HepG2 (cell line): Measurements from ENCODE around the gene ZNF280A. TPM values are rescaled to one million over a fixed set of nuclear protein-coding genes. Genes with fewer than 3 reads are reported as not detected.

Experiments
- ATAC-seq: fragments of 200-7000 bp; cut with Tn5 transposase; 3 replicates; pipeline ENCODE4 v1.9.1; 2020; ENCODE audit warnings: mild to moderate bottlenecking, moderate library complexity
- BruUV-seq: library from RNA; stranded (reverse); fragments of 400-500 nt; replicated peaks from 2 replicates; lab custom pipeline; 2021; lab: Mats Ljungman, UMichigan
- CTCF ChIA-PET: fragments of 300-600 bp; formaldehyde crosslinking; extraction: SDS; loops from one replicate; lab custom pipeline; 2021; ENCODE audit warnings: low total read pairs, inconsistent platforms, low intra/inter-chr PET ratio; lab: Yijun Ruan, JAX
- POLR2A ChIA-PET: fragments of 350-600 bp; sonication (Branson Sonifier 250); formaldehyde crosslinking; loops from one replicate; lab custom pipeline; 2020; ENCODE audit warnings: antibody characterized with exemption, inconsistent platforms; lab: Yijun Ruan, JAX
- DNase-seq: peaks from one replicate; pipeline ENCODE4 v3.0.0-alpha.2; 2015; ENCODE audit warnings: low spot score
- FAIRE-seq: peaks from 3 replicates; lab custom pipeline; 2011; peaks lifted over from hg19 to GRCh38; lab: Jason Lieb, UNC
- H2AFZ ChIP-seq: one replicate; pipeline ENCODE4 v1.6.1; 2011; ENCODE audit warnings: low read length, inconsistent platforms
- H3K27ac ChIP-seq: fragments of 300-600 bp; 3 replicates; pipeline ENCODE4 v1.8.0; 2011; ENCODE audit warnings: mixed run types, mild to moderate bottlenecking, mixed read lengths, low read length, inconsistent platforms; ENCODE audit not compliant: insufficient read depth; ENCODE audit errors: extremely low read length
- H3K27me3 ChIP-seq, 2 experiments: fragments of 200-600 bp in 1 of 2; 2 replicates in 1 of 2; 3 replicates in 1 of 2; pipeline versions ENCODE4 v1.6.0 to v1.8.0; 2011; ENCODE audit warnings: low read length in 2 of 2, mild to moderate bottlenecking in 2 of 2, moderate library complexity in 2 of 2, inconsistent platforms in 1 of 2; ENCODE audit not compliant: insufficient read depth in 2 of 2, control insufficient read depth in 1 of 2
- H3K36me3 ChIP-seq, 2 experiments: fragments of 200-600 bp in 1 of 2; replicated peaks in 1 of 2; 2 replicates in 1 of 2; 3 replicates in 1 of 2; pipeline versions ENCODE4 v1.5.1 to v1.8.0; 2011; ENCODE audit warnings: low read length in 2 of 2, inconsistent platforms in 1 of 2; ENCODE audit not compliant: insufficient read depth in 2 of 2, control insufficient read depth in 1 of 2
- H3K4me1 ChIP-seq: 2 replicates; pipeline ENCODE4 v1.5.1; 2012; ENCODE audit warnings: low read length, inconsistent platforms; ENCODE audit not compliant: insufficient read depth
- H3K4me2 ChIP-seq: 2 replicates; pipeline ENCODE4 v1.6.0; 2011; ENCODE audit warnings: low read depth, low read length, inconsistent platforms
- H3K4me3 ChIP-seq, 3 experiments: fragments of 200-600 bp in 1 of 3; sonication (generic), shearing (Covaris generic) in 1 of 3; replicated peaks in 1 of 3; 2 replicates each; pipeline ENCODE4 v1.5.1; 2011 to 2016; ENCODE audit warnings: low read length in 3 of 3, inconsistent platforms in 2 of 3, low read depth in 2 of 3, mild to moderate bottlenecking in 2 of 3, control low read depth in 1 of 3, mixed read lengths in 1 of 3; ENCODE audit not compliant: insufficient read depth in 1 of 3
- H3K79me2 ChIP-seq: one replicate; pipeline ENCODE4 v1.6.1; 2011; ENCODE audit warnings: low read length, inconsistent platforms; ENCODE audit not compliant: insufficient read depth
- H3K9ac ChIP-seq: 2 replicates; pipeline ENCODE4 v1.6.0; 2011; ENCODE audit warnings: mild to moderate bottlenecking, low read depth, low read length, inconsistent platforms; ENCODE audit not compliant: insufficient read depth
- H3K9me3 ChIP-seq: 2 replicates; pipeline ENCODE4 v1.5.1; 2012; ENCODE audit warnings: mild to moderate bottlenecking, low read length
- H4K20me1 ChIP-seq: 2 replicates; pipeline ENCODE4 v1.6.0; 2011; ENCODE audit warnings: inconsistent platforms, mild to moderate bottlenecking, low read length, moderate library complexity; ENCODE audit not compliant: insufficient read depth
- DDIT3 ChIP-seq: sonication (generic); formaldehyde crosslinking; IDR thresholded peaks from 2 replicates; pipeline ENCODE4 v1.4.0; 2020; ENCODE audit warnings: mild to moderate bottlenecking, missing genetic modification reagents
- FOXP1 ChIP-seq, 2 experiments: fragments of 450-650 bp in 1 of 2; IDR thresholded peaks; 2 replicates each; pipeline ENCODE4 v1.6.1; 2017 to 2018; ENCODE audit warnings: antibody characterized with exemption in 1 of 2
- MATR3 ChIP-seq: sonication (generic); formaldehyde crosslinking; IDR thresholded peaks from 2 replicates; pipeline ENCODE4 v1.4.0; 2020; ENCODE audit warnings: missing genetic modification reagents
- NCOA2 ChIP-seq: sonication (generic); formaldehyde crosslinking; IDR thresholded peaks from 2 replicates; pipeline ENCODE4 v1.8.0; 2022; ENCODE audit warnings: inconsistent platforms
- PTBP1 ChIP-seq: fragments of 200-400 bp; formaldehyde crosslinking; IDR thresholded peaks from 2 replicates; pipeline ENCODE4 v1.6.1; 2018; ENCODE audit warnings: low read length, low read depth; ENCODE audit not compliant: poor library complexity, severe bottlenecking
- RBAK ChIP-seq: sonication (generic); formaldehyde crosslinking; IDR thresholded peaks from 2 replicates; pipeline ENCODE4 v1.5.1; 2020; ENCODE audit warnings: mild to moderate bottlenecking, missing genetic modification reagents
- RFXANK ChIP-seq: IDR thresholded peaks from 2 replicates; pipeline ENCODE4 v1.6.1; 2016
- THAP7 ChIP-seq: sonication (generic); formaldehyde crosslinking; IDR thresholded peaks from 2 replicates; pipeline ENCODE4 v1.8.1; 2023; ENCODE audit warnings: mild to moderate bottlenecking, missing genetic modification reagents
- ZBTB43 ChIP-seq: sonication (generic); formaldehyde crosslinking; conservative IDR thresholded peaks from 2 replicates; pipeline ENCODE4 v1.4.0; 2020; ENCODE audit warnings: missing genetic modification reagents
- ZNF17 ChIP-seq: sonication (generic); formaldehyde crosslinking; IDR thresholded peaks from 2 replicates; pipeline ENCODE4 v1.5.0; 2020; ENCODE audit warnings: mild to moderate bottlenecking, missing genetic modification reagents
- ZNF180 ChIP-seq: sonication (generic); formaldehyde crosslinking; IDR thresholded peaks from 2 replicates; pipeline ENCODE4 v1.4.0; 2020; ENCODE audit warnings: low read depth, missing genetic modification reagents, borderline replicate concordance
- ZNF251 ChIP-seq: sonication (generic); formaldehyde crosslinking; IDR thresholded peaks from 2 replicates; pipeline ENCODE4 v1.9.0; 2021; ENCODE audit warnings: mild to moderate bottlenecking, missing genetic modification reagents
- ZNF331 ChIP-seq: sonication (generic); formaldehyde crosslinking; IDR thresholded peaks from 2 replicates; pipeline ENCODE4 v1.4.0; 2020; ENCODE audit warnings: missing genetic modification reagents
- ZNF496 ChIP-seq: sonication (generic); formaldehyde crosslinking; IDR thresholded peaks from 2 replicates; pipeline ENCODE4 v1.8.1; 2023; ENCODE audit warnings: mild to moderate bottlenecking, moderate library complexity, missing genetic modification reagents; ENCODE audit not compliant: insufficient replicate concordance
- WGBS: methylation state at CpG from one replicate; pipeline ENCODE4 v1.1.6; 2017; ENCODE audit warnings: low lambda C conversion rate; 5-methylcytosine and 5-hydroxymethylcytosine counted together
- in situ Hi-C: cut with HindIII; loops from 2 replicates; pipeline ENCODE4 v1.10.0; 2017; ENCODE audit warnings: low pct_unique_long_range_greater_than_20kb; ENCODE audit not compliant: extremely low pct_ligation_motif_present
- intact Hi-C: fragments of 100-400 bp; cut with micrococcal nuclease; formaldehyde crosslinking; loops from one replicate; pipeline ENCODE4 v1.10.0; 2022; ENCODE audit not compliant: unreplicated experiment
- polyA plus RNA-seq, 8 experiments: library from polyadenylated mRNA; depleted of rRNA in 3 of 8; stranded (reverse) in 7 of 8; unstranded in 1 of 8; fragments of >200 nt; fragmentation: Illumina TruSeq in 4 of 8; extraction: Trizol in 4 of 8; gene quantifications; 2 replicates each; pipeline versions ENCODE4 v1.2.1 to v1.2.3, GENCODE V29; 2011 to 2016; ENCODE audit warnings: low read depth in 4 of 8, missing spikeins in 1 of 8, mixed read lengths in 1 of 8; ENCODE audit not compliant: insufficient read depth in 1 of 8
- total RNA-seq, 5 experiments: library from RNA; depleted of rRNA; stranded (reverse); fragments of >200 nt; fragmentation: Illumina TruSeq; extraction: Trizol; gene quantifications; 2 replicates each; pipeline ENCODE4 v1.2.3, GENCODE V29; 2016; ENCODE audit warnings: low read depth in 1 of 5
- TF ChIP-seq, protein P1 (sequence below): sonication (generic); formaldehyde crosslinking; IDR thresholded peaks from 2 replicates; pipeline ENCODE4 v1.5.1; 2020; ENCODE audit warnings: missing genetic modification reagents, mild to moderate bottlenecking, borderline replicate concordance
- TF ChIP-seq, protein P2 (sequence below): sonication (generic); formaldehyde crosslinking; IDR thresholded peaks from 2 replicates; pipeline ENCODE4 v1.4.0; 2020; ENCODE audit warnings: missing genetic modification reagents

The ZNF280A gene
- total and polyA plus RNA-seq, 2 of the 13 experiments (the other 11 are each of a cell fraction or from before 2014, with no cell fraction given), result 1.4 to 2.9 TPM

DNA sequence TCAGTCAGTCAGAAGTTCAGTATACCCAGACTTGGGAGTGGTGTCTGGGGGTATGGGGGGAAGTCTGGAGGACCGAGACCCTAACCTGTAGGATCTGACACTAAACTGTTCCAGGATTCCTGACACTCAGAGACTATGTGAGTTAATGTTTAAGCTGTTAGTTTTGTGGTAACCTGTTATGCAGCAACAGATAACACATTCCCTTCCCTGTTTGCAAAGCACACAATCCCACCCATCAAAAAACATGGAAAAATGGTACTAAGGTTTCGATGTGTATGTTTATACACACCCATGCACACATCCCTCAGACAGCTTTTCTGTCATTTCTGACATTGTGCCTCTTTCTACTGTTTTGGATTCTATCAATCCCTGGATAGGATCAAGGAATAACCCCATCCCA, 39.1 kb downstream of the ZNF280A start (continued):
- TF ChIP-seq ZNF17 (CRISPR knock-in tag) (no peak), FOXP1 (IDR thresholded peaks at IDR 0.05) (no peak), FOXP1 (CRISPR knock-in tag; IDR thresholded peaks at IDR 0.05) (peak; percentile 33; the same call in 1 of the 2 replicates)

- Histone ChIP-seq H2AFZ (peak overlapping the region; percentile 60), H3K4me1 (peaks cover 20% of the 10 kb centered on the region), H3K27me3 (no peaks in the 10 kb centered on the region), H3K27ac (no peak overlapping the region), H3K9me3 (no peaks in the 10 kb centered on the region), H3K79me2 (no peaks in the 10 kb centered on the region), H3K4me2 (peak overlapping the region; percentile 65), H4K20me1 (no peaks in the 10 kb centered on the region), H3K4me3 (no peak overlapping the region), H3K9ac (no peak overlapping the region), H3K36me3 (no peaks in the 10 kb centered on the region)
- POLR2A ChIA-PET, result no interaction called here
- ATAC-seq (peak; percentile 32), DNase-seq (no peak), FAIRE-seq (no peak)
- intact Hi-C loops (no loop called here), in situ Hi-C loops (no loop called here)
- CTCF ChIA-PET, result no interaction called here
- BruUV-seq, result no TSS peak
- 53% methylated on average over 5 of the region's 5 CpGs for WGBS
- TF ChIP-seq, protein P1, sequence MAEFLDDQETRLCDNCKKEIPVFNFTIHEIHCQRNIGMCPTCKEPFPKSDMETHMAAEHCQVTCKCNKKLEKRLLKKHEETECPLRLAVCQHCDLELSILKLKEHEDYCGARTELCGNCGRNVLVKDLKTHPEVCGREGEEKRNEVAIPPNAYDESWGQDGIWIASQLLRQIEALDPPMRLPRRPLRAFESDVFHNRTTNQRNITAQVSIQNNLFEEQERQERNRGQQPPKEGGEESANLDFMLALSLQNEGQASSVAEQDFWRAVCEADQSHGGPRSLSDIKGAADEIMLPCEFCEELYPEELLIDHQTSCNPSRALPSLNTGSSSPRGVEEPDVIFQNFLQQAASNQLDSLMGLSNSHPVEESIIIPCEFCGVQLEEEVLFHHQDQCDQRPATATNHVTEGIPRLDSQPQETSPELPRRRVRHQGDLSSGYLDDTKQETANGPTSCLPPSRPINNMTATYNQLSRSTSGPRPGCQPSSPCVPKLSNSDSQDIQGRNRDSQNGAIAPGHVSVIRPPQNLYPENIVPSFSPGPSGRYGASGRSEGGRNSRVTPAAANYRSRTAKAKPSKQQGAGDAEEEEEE (CRISPR knock-in tag), result no peak
- no peak for TF ChIP-seq RFXANK (CRISPR knock-in tag)
- no peak for TF ChIP-seq NCOA2
- TF ChIP-seq ZNF496 (CRISPR knock-in tag), result no peak
- TF ChIP-seq ZNF180 (CRISPR knock-in tag), result no peak
- no peak for TF ChIP-seq RBAK (CRISPR knock-in tag)
- TF ChIP-seq DDIT3 (CRISPR knock-in tag), result no peak
- TF ChIP-seq, protein P2, sequence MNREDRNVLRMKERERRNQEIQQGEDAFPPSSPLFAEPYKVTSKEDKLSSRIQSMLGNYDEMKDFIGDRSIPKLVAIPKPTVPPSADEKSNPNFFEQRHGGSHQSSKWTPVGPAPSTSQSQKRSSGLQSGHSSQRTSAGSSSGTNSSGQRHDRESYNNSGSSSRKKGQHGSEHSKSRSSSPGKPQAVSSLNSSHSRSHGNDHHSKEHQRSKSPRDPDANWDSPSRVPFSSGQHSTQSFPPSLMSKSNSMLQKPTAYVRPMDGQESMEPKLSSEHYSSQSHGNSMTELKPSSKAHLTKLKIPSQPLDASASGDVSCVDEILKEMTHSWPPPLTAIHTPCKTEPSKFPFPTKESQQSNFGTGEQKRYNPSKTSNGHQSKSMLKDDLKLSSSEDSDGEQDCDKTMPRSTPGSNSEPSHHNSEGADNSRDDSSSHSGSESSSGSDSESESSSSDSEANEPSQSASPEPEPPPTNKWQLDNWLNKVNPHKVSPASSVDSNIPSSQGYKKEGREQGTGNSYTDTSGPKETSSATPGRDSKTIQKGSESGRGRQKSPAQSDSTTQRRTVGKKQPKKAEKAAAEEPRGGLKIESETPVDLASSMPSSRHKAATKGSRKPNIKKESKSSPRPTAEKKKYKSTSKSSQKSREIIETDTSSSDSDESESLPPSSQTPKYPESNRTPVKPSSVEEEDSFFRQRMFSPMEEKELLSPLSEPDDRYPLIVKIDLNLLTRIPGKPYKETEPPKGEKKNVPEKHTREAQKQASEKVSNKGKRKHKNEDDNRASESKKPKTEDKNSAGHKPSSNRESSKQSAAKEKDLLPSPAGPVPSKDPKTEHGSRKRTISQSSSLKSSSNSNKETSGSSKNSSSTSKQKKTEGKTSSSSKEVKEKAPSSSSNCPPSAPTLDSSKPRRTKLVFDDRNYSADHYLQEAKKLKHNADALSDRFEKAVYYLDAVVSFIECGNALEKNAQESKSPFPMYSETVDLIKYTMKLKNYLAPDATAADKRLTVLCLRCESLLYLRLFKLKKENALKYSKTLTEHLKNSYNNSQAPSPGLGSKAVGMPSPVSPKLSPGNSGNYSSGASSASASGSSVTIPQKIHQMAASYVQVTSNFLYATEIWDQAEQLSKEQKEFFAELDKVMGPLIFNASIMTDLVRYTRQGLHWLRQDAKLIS, result no peak
- TF ChIP-seq MATR3 (CRISPR knock-in tag), result no peak
- no peak for TF ChIP-seq ZNF331 (CRISPR knock-in tag)
- TF ChIP-seq ZNF251 (CRISPR knock-in tag), result no peak
- no peak for TF ChIP-seq PTBP1
- TF ChIP-seq THAP7, result no peak
- no peak for TF ChIP-seq ZBTB43 (CRISPR knock-in tag)
Measured at GRCh38 chr22:22479999-22480532, 40.0 kb downstream of the ZNF280A start.
